Activated CD8-positive, alpha-beta memory T cell treated with anti-CD3 and anti-CD28 coated beads for 48 hours (primary cell): ENCODE results near the gene SLC39A10.
"Not testable (repeated sequence)": the region's sequence is repeated elsewhere in the genome, so short reads cannot be mapped to it uniquely, and the experiment has no call there.

Experiments
- DNase-seq, 3 experiments: peaks; one replicate each; pipeline ENCODE4 v3.0.0-alpha.2; 2020; ENCODE audit warnings: low read depth in 2 of 3, low spot score in 2 of 3

The SLC39A10 gene

GRCh38 chr2:195644708-195645107 is 12.3 kb upstream of the SLC39A10 start:
- DNase-seq: not testable (repeated sequence)

- no peak for DNase-seq
These were observed 11.6 kb upstream of the SLC39A10 start for GRCh38 chr2:195645413-195645812.

GRCh38 chr2:195646424-195646823 is 10.6 kb upstream of the SLC39A10 start:
- DNase-seq: no peak

GRCh38 chr2:195647302-195647701 is 9.7 kb upstream of the SLC39A10 start:
- no peak for DNase-seq

GRCh38 chr2:195648370-195648769 is 8.7 kb upstream of the SLC39A10 start:
- DNase-seq: not testable (repeated sequence)

GRCh38 chr2:195648787-195649186 is 8.2 kb upstream of the SLC39A10 start:
- DNase-seq: no peak

- DNase-seq: no peak
These were observed 7.3 kb upstream of the SLC39A10 start for GRCh38 chr2:195649629-195650190.

GRCh38 chr2:195651046-195651445 is 6.0 kb upstream of the SLC39A10 start:
- no peak for DNase-seq

GRCh38 chr2:195652911-195653310 is 4.1 kb upstream of the SLC39A10 start:
- no peak for DNase-seq

- no peak for DNase-seq
These were observed 716 bp upstream of the SLC39A10 start for GRCh38 chr2:195656161-195656858.

- DNase-seq: peak; percentile 40 to 52 (median 49)
These were observed 861 bp downstream of the SLC39A10 start for GRCh38 chr2:195657634-195658540.

- DNase-seq: no peak
These were observed 1.5 kb downstream of the SLC39A10 start for GRCh38 chr2:195658541-195658890.

GRCh38 chr2:195659114-195659513 is 2.1 kb downstream of the SLC39A10 start:
- DNase-seq: no peak

GRCh38 chr2:195659982-195660890 is 3.2 kb downstream of the SLC39A10 start:
- peak in 2 of 3 experiments; percentile 29 to 58 for DNase-seq

GRCh38 chr2:195662138-195662537 is 5.1 kb downstream of the SLC39A10 start:
- DNase-seq: no peak

GRCh38 chr2:195663007-195663406 is 6.0 kb downstream of the SLC39A10 start:
- no peak for DNase-seq

GRCh38 chr2:195664528-195664927 is 7.5 kb downstream of the SLC39A10 start:
- DNase-seq: no peak

GRCh38 chr2:195665153-195665552 is 8.1 kb downstream of the SLC39A10 start:
- not testable (repeated sequence) for DNase-seq

GRCh38 chr2:195666113-195666712 is 9.2 kb downstream of the SLC39A10 start:
- no peak for DNase-seq

GRCh38 chr2:195667974-195668373 is 10.9 kb downstream of the SLC39A10 start:
- no peak for DNase-seq

- DNase-seq: no peak
These were observed 13.2 kb downstream of the SLC39A10 start for GRCh38 chr2:195670191-195670590.
